GM03348 (cell line): ENCODE data around the gene RNF151.

ENCODE experiments used
- DNase-seq: peaks from one replicate; pipeline ENCODE4 v3.0.0; 2012; ENCODE audit warnings: low spot score

The RNF151 gene

DNA sequence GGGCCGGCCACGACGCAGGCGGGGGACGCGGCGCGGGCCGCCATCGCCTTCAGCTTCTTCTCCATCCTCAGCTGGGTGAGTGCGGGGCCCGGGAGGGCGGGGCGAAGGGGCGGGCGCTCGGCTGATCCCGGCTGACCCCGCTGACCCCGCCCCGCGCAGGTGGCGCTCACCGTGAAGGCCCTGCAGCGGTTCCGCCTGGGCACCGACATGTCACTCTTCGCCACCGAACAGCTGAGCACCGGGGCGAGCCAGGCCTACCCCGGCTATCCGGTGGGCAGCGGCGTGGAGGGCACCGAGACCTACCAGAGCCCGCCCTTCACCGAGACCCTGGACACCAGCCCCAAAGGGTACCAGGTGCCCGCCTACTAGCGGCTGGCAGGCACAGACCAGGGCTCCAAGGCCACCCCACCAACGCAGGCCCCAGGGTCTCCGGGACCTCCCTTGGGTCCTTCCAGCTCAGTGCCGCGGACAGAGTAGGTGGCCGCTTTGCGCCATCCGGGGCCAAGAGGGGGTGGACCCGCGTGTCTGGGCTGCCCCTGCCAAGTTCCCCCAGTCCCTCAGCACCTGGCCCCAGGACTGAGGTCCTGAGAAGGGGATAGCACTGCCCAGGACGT is 26.2 kb downstream of the RNF151 start:
- no peak for DNase-seq

DNA sequence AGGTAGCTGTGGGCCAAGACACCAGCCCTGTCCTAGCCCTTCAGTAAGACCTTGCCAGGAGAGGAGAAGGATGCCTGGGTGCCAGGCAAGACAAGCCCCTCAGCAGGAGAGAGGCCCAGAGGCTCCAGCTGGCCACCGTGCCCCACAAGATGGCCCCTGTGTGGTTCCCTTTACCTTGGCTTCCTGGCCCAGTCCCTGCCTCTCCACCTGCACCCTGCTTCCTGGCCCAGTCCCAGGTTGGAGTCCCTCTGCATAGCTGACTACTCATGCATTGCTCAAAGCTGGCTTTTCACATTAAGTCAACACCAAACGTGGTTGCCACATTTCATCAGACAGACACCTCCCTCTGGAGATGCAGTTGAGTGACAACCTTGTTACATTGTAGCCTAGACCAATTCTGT is 27.1 kb downstream of the RNF151 start:
- DNase-seq, result no peak

DNA sequence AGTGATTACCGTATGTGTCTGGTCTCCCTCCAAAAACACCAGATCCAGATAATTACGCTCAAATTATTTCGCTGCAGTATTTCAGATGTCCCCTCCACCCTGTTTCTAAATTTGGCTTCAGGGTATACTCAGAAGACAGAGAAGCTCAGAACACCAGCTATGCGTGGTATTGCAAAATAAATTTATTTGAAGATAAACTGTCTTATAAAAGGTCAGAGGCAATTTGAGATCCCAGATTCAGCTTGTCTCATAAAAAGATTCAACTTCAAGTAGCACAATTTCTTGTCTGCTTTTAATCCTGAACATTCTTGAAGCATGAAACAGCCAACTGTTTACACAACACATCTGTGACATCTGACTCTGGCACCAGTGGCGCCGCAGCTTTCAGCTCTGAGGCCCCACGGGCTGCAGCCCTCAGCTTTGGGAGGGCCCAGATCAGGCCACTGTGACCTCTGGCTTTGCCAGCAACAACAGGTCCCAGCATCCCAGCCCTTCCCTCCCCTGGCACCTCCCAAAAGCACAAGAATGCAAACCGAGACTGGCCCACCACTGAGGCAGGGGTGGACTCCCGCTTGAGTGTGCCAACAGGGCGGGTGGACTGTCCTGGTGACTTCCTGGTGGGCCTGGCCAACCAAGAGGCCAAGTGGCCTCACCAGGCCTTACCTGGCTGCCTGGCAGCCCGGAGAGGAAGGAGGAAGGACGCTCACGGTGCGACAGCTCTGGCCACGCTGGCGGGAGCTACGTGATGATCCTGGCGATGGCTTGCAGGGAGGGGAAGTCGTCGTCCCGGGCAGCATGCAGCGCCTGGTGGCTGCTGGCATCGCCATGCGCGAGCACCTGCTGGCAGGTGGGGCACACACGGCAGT is 31.1 kb downstream of the RNF151 start:
- peak; percentile 49 for DNase-seq

DNA sequence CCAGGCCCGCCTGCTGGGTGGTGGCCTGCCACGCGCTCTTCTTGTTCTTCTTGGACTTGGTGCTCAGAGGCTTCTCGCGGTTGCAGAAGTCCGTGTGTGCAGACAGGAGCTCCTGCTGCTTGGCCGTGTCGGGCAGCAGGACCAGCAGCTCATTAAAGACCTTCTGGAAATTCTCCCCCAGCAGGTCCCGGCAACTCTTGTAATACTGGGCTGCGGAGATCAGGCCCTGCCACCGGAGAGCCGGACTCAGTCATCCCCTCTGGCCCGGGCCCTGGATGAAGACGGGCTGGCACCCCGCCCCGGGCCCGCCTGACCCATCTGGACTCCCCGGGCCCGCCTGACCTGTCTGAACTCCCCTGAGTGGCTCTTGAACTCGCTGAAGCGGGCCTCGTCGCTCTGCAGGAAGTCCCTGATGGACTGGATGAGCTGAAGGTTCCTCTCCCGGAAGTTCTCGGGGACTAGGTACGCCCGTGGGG is 31.7 kb downstream of the RNF151 start:
- no peak for DNase-seq

DNA sequence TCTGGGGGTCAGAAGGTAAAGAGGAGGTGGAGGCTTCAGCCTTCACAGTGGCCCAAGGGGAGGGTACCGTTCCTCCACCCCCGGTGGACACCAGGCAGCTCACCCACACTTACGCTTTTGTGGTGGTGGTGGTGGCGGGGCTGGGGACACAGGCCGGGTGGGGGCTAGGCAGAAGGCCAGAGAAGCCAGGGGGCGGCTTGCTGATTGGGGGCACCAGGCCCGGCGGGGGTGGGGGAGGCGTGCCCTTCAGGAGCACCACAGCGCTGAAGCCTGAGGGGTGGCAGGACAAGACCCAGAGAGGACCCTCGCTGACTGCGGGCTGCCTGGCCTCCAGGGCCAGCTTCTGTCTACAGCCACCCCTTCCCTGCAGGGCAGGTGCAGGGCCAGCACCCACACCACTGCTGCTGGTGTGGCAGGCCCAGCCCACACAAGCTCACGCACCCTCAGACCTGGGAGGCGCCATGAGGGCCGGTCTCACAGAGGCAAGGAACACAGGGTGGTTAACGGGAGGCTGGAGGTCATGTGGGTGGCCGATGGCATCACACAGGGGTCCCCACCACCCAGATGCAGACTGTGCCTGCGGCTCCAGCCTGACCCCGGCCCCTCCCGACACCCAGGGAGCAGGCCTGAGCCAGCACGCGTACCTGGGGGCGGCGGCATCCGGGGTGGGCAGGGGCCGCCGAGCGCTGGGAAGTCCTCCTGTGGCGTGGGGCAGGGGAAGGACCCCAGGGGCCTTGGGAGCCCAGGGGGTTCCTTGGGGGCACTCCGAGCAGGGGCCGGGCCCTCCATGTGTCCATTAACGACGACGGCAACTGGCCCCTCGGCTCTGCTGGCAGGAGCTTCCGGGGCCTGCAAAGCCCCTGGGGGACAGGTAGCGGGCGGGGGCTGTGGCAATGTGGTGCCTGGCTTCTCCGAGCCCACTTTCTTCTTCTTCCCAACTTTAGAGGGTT is 32.5 kb downstream of the RNF151 start:
- no peak for DNase-seq

DNA sequence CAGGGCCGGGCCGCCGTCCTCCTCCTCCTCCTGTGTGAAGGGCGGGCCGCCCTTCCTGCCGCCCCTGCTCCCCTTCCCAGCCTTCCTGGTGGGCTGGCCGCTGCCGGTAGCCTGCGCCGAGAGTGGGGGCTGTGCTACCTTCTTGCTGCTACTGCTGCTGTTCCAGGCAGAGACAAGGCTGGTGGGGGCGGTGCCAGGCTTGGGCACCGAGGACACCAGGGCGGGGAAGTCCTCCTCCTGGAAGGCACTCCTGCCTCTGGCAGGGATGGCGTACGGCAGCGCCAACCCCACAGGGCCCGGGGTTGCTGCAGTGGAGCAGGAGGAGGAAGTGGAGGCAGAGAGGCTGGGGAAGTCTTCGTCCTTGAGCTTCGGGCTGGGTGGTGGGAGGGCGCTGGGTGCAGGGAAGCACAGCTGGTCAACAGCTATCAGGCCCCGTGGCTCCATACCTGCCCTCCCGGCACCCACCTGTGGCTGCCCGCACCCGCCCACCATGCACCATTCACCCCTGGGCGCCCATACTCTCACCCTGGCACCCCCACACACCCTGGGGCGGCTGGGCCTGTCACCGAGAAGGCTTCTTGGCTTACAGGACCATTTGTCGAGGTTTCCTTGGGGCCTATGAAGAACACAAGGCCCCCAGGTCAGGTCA is 33.3 kb downstream of the RNF151 start:
- no peak for DNase-seq

DNA sequence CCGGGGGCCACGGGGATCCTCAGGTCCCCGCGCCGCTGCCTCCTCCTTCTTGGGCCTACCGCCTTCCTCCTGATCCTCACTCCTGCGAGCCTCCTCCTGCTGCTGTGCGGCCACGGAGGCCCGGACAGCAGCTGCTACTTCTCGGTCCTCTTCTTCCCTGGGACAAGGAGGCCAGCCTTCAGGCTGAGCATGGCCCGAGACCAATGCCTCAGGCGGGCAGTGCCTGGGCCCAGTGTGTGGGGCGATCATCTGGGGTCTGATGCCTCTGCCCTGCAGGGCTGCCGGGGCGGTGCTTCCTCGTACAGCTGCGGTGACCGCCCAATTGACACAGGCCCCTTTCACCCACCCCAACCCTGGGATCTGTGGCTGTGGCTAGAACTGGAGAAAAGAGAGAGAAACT is 34.4 kb downstream of the RNF151 start:
- DNase-seq, result no peak

DNA sequence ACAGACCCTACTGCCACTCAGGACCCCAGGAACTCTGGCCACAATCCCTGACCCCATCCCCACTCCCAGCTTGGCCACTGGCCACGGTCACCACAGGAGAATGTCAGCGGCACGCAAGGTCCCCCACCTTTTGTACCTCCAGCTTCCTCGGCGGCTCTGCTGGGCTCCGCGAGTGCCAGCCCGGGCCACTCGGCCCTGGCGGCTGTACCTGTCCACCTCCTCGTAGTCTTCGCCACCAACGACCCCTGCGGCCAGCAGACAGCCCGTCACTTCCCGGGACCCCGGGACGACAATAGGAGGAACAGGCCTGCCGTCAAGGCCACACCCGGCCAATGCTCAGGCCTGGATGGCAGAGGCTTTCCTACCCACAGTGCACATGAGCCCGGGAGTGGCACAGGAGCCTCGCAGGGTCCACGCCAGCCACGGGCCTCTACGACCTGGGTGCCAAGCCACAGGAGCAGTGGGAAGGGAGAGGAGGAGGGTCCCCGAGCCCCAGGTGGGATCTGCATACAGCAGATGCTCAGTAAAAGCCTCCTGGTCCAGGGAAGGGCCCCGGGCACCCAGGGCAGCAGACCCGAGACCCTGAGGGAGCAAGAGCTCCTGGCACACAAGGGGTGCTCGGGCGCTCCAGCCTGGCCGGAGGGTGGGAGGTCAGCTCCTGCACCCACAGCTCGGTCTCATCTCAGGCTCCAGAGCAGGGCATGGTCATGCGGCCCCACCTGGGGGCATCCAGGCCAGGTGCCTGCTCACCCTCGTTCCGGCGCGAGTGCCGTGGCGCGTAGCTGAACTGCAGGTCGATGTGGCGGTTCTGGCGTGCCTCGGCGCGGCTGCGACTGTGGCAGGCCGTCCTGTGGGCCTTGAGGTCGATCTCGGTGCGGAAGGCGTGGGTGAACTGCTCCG is 35.0 kb downstream of the RNF151 start:
- no peak for DNase-seq

DNA sequence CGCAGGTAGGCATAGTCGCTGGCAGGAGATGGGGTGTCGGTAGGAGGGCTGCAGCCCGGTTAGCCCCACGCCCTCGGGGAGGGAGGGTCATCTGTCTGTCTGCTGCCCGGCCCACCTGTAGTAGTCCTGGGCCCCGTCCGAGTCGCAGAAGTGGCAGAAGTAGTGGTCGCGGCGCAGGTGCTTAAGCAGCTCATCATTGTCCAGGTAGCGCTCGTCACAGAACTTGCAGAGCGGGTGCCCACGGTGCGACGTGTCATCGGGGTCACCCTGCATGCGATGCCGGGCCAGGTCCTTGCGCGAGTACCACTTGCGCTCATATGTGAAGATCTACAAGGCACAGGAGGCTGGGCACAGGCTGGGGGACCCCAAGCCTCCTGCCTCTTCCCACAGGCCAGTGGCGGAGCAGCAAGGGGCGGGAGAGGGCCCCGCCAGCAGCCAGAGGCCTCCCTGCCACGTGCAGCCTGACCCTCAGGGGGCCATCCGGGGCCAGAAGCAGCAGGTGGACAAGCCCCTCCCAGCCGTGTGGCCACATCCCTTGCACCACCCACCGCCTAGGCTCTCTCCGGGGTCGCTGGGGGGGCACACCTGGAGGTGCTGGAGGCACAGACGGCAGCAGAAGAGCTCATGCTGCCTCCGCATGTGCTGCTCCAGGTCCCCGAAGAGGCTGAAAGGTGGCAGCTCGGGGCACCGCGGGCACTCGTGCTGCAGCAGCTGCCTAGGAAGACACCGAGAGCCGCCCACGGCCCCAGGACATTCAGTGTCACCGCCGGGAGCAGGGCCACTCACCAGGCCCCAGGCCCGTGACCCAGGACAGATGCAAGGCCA is 36.0 kb downstream of the RNF151 start:
- no peak for DNase-seq

DNA sequence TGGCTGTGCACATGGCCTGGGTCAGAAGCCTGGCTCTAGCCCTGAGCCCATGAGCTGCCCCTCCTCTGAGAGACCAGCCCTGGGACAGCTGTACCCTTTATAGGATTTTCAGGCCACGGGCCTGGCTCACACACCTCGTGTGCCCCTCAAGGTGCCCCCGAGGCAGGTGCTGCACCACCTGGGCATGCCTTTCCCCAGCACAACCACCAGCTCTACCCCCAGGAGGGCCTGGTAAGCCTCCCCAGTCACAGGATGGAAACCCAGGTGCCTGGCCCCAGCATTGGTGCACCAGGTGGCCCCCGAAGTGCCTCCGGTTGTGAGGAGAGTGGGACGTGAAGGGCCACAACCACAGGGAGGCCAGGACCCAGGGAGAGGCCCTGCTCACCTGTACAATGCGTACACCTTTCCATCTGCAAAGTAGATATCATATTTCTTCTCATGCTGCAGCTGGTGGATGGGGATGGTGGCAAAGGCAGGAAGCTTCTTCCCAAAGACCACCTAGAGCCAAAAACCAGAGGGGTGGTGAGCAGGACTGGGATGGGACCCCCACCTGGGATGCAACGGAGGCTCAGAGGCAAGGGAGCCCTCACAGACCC is 36.7 kb downstream of the RNF151 start:
- DNase-seq, result no peak

DNA sequence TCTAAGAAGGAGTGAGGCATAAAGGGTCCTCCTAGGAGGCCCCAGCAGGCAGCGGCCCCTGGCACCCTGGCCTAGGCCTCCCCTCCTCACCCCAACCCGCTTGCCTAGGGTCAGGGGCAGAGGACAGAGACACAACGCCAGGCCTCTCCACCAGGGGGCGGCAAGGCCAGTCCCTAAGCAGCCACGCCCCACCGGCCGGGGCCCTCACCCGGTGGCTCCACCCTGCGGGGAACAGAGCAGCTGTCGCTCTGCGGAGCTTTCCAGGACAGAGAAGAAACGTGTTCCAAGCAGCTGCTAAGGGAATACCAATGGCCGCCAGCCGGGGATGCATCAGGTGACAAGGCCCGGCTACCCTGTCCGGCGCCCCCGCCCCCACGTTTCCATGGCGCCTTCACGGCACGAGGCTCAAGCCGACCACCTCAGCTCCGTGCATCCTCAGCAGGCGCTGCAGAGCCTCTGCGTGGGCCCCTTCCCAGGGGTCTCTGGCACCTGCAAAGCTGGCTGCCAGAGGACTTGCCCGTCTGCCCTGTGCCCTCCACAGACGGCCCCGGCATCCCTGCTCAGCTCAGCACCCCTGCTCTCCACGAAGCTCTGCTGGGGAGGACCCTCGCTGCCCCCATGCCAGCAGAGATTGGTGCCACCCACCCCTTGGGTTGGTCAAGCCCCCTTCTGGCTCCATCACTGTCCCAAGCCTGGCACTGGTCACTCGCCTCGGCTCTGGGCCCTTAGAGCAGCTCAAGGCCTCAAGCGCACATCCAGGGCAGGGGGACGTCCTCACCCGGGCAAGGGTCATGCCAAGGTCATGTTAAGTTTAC is 37.4 kb downstream of the RNF151 start:
- DNase-seq, result peak; percentile 94

DNA sequence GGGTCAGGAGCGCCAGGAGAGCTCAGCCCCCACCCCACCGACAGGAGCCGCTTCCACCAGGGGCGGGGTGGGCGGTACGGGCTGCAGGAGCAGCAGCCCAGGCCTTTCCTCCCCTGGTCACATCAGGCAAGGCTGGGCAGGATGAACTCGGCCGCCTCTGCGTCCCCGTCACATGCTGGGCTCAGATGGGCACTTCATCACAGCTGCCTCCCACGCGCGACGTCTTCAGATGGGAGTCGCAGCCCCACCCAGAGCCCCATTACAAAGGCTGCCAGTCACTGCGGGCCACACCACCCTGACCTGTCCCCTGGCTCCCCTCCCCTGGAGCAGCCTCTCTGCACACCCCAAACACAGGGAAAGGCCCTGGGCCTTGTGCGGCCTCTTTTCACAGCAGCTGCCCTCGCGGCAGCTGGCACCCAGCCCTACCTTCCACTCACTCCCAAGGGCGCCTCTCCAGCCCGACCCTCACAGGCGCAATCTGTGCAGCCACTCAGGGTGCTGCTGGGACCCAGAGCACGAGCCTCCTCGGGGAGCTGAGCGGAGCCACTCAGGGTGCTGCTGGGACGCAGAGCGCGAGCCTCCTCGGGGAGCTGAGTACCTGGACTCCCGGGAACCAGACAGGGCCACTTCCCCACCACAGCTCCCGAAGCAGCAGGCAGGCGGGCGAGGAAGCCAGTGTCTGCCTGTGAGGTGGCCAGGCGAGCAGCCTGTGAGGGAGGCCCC is 38.3 kb downstream of the RNF151 start:
- no peak for DNase-seq

DNA sequence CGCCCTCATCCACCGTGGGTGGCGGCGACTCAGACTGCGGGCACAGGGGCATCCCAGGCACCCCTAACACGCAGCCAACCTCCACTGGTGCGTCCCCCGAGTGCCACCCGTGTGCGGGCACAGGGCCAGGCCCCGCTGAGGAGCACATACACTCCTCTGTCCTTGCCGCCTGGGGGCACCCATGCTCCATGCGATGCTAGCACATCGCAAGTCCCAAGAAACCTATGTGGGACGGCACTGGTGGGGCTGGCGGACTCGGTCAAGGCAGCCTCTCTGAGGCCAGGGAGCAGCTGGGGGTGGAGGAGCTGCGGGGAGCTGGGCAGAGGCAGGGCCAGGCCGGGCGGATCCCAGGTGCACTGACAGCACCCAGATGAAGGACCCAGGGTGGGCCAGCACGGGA is 39.0 kb downstream of the RNF151 start:
- no peak for DNase-seq

DNA sequence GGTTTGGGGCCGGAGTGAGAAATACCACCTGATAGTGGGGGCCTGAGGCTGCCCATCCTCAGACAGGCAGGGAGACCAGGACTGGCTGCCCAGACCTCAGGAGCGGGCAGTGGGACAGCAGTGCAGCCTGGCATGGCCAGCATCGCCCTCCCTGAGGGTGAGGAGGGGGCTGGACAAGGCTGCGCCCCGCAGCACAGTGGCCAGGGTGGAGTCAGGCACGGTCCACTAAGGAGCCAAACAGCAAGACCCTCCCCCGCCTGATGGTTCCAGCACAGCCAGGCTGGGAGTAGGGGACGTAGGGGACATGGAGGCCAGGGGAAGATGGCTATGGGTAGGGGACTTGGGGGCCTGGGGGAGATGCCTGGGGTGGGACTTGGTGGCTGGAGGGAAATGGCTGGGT is 39.7 kb downstream of the RNF151 start:
- DNase-seq, result no peak

DNA sequence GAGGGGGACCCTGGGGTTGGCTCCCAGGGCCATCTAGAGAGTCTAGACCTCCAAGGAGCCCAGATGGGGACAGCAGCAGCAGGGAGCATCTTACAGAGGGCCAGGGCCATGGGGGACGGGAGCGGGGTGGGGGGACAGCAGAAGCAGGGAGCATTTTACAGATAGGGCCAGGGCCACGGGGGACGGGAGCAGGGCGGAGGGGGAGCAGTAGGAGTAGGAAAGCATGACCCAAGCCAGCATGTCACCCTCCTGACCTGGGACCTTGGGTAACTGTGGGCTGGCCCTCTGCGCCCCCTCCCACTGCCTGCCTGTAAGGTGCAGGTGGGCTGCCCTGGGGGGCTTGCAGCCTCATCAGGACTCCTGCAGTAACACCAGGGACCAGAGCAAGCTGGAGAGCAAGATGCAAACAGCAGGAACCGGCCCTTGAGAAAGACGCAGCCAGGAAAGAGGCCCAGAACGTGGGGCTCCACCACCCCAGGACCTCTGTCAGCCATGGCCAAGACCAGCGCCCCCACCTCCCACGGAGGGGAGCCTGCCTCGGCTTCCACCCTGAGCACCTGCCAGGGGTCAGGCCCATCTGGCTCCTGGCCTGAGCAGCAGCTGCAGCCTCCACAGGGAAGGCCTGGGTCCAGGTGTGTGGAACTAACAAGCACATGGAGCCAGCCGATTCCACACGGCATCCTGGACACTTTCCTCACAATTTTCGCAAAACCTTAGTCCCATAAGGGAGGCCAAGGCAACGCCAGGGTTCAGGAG is 40.6 kb downstream of the RNF151 start:
- no peak for DNase-seq

DNA sequence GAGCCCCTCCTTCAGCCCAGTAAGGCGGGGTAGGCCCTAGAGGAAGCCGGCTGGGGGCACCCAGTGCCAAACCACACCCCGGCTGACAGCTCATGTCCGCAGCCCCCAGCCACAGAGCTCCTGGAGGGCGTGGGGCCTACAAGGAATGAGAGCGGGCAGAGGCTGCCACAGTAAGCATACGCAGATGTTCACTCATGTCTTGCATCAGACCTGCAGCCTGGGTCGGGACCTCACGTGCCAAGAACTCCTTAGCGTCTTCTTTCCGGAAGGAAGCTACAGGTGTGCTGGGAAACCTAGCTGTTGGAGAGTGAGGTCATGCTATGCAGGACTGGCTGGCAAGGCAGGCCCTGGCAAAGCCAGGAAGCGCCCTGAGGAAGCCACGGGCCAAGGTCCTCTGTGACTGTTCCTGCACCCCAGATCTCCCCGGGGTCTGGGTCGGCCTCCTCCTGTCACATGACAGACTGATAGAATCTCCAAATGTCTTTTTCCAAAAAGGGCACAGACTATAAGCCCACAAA is 41.4 kb downstream of the RNF151 start:
- peak; percentile 89 for DNase-seq

DNA sequence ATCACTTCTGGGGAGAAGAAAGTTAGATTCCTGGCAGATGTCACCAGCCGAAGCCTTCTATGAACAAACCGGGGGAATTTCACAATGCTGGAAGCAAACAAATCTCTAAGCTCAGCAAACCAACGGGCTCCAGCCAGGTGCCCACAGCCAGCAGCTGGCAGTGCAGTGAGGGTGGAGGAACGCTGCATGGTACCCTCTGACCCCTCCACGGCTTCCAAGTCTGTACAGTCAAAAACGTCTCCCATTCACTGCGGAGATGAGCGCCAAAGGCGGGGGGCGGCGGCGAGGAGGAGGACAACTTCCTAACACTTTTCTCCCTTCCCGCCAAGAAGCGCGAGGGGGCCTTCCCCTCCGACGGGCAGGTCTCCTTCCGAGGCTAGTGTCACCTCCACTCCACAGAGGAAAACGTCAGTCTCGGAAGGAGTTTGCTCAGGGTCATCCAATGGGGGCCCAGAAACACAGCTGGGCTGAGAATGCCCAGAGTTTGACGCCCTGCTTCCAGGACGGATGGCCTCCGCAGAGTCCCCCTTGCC is 42.0 kb downstream of the RNF151 start:
- peak; percentile 53 for DNase-seq
